MM.1S (cell line): Measurements from ENCODE around the gene EPN1.

Experiments used
- EZH2 ChIP-seq: fragments of 300-600 bp; sonication (generic); optimal IDR thresholded peaks from 2 replicates; pipeline ENCODE3; 2017; ENCODE audit warnings: low read depth, mild to moderate bottlenecking, antibody characterized with exemption, low read length, mixed read lengths
- TF ChIP-seq, protein P1 (sequence below): fragments of 300-600 bp; sonication (generic); IDR thresholded peaks from 2 replicates; pipeline ENCODE4 v1.5.1; 2016; ENCODE audit warnings: antibody characterized with exemption, low read length, mixed read lengths

DNA sequence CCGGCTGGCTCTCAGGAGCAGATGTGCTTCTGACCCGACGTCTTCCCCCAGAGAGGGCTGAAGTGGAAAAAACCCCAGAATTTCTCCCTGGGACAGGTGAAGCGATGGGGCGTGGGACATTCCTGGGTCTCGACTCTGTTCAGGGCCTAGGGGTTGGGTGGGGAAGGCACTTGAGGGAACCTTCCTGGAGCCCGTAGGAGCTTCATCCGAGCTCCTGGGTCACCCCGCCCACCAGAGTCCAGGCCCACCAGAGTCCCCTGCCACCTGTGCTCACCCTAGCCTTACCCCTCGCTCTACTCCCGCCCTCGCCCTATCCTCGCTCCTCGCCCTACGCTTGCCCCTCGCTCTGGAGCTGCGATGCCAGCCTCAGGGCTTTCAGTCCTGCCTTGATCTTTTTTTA is 23.2 kb downstream of the EPN1 start:
- TF ChIP-seq, protein P1, sequence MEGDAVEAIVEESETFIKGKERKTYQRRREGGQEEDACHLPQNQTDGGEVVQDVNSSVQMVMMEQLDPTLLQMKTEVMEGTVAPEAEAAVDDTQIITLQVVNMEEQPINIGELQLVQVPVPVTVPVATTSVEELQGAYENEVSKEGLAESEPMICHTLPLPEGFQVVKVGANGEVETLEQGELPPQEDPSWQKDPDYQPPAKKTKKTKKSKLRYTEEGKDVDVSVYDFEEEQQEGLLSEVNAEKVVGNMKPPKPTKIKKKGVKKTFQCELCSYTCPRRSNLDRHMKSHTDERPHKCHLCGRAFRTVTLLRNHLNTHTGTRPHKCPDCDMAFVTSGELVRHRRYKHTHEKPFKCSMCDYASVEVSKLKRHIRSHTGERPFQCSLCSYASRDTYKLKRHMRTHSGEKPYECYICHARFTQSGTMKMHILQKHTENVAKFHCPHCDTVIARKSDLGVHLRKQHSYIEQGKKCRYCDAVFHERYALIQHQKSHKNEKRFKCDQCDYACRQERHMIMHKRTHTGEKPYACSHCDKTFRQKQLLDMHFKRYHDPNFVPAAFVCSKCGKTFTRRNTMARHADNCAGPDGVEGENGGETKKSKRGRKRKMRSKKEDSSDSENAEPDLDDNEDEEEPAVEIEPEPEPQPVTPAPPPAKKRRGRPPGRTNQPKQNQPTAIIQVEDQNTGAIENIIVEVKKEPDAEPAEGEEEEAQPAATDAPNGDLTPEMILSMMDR, result no peak
- TF ChIP-seq EZH2, result no peak
